Measurements from ENCODE around the gene NCOA3. TPM values are rescaled to one million over a fixed set of nuclear protein-coding genes. Genes with fewer than 3 reads are reported as not detected.

The NCOA3 gene
- polyA plus RNA-seq, 1 of the 3 experiments (the other 2 are of a cell fraction) = 5.8 TPM

GRCh38 chr20:47669152-47669425 lies 167.4 kb downstream of the NCOA3 start:
- H3K27me3 ChIP-seq (ENCODE audit: insufficient read depth) = no peaks in the 10 kb centered on the region
- peaks cover under 1 to 2% of the 10 kb centered on the region in 2 experiments; a peak in 2 of 4 replicates for H3K4me1 ChIP-seq (ENCODE audit: control insufficient read depth in 1 of 2, insufficient read depth in 2 of 2, low read depth in 1 of 2, low read length in 1 of 2)
- no peak for TF ChIP-seq NFIC (IDR thresholded peaks at IDR 0.05; ENCODE audit: borderline replicate concordance)
- no peak for TF ChIP-seq FOXJ3 (CRISPR knock-in tag; IDR thresholded peaks at IDR 0.05)
- TF ChIP-seq TCF12 (IDR thresholded peaks at IDR 0.05) = no peak
- TF ChIP-seq POLR2AphosphoS5 (IDR thresholded peaks at IDR 0.05; ENCODE audit: low read depth, low read length) = no peak
- no peak for TF ChIP-seq JUND (IDR thresholded peaks at IDR 0.05)
- TF ChIP-seq RAD21 (IDR thresholded peaks at IDR 0.05; ENCODE audit: low read length) = no peak
- TF ChIP-seq EP300 (IDR thresholded peaks at IDR 0.05; ENCODE audit: borderline replicate concordance in 1 of 2, low read depth in 1 of 2, low read length in 1 of 2) = no peak
- TF ChIP-seq REST (IDR thresholded peaks at IDR 0.05; ENCODE audit: low read depth, low read length) = no peak
- TF ChIP-seq NRF1 (IDR thresholded peaks at IDR 0.05; ENCODE audit: low read depth, low read length) = no peak
- TF ChIP-seq USF2 (IDR thresholded peaks at IDR 0.05; ENCODE audit: borderline replicate concordance, low read depth, low read length) = no peak
- no peak for TF ChIP-seq EZH2phosphoT487 (IDR thresholded peaks at IDR 0.05; ENCODE audit: borderline replicate concordance, low read depth)
- TF ChIP-seq FOSL2 (IDR thresholded peaks at IDR 0.05; ENCODE audit: borderline replicate concordance, low read depth) = no peak
- no peak for TF ChIP-seq MXI1 (IDR thresholded peaks at IDR 0.05; ENCODE audit: low read depth, low read length)
- TF ChIP-seq RXRA (IDR thresholded peaks at IDR 0.05; ENCODE audit: borderline replicate concordance, low read depth) = no peak
- TF ChIP-seq PBX3 (IDR thresholded peaks at IDR 0.05) = no peak
- TF ChIP-seq, protein P1, sequence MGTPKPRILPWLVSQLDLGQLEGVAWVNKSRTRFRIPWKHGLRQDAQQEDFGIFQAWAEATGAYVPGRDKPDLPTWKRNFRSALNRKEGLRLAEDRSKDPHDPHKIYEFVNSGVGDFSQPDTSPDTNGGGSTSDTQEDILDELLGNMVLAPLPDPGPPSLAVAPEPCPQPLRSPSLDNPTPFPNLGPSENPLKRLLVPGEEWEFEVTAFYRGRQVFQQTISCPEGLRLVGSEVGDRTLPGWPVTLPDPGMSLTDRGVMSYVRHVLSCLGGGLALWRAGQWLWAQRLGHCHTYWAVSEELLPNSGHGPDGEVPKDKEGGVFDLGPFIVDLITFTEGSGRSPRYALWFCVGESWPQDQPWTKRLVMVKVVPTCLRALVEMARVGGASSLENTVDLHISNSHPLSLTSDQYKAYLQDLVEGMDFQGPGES (IDR thresholded peaks at IDR 0.05; ENCODE audit: low read depth, low read length) = no peak
- TF ChIP-seq CHD2 (IDR thresholded peaks at IDR 0.05; ENCODE audit: low read length, partially characterized antibody) = no peak
- TF ChIP-seq CTCF (IDR thresholded peaks at IDR 0.05) = no peak
- no peak for TF ChIP-seq SMC3 (IDR thresholded peaks at IDR 0.05; ENCODE audit: low read depth, low read length)
- H3K79me2 ChIP-seq (ENCODE audit: insufficient read depth) = no peaks in the 10 kb centered on the region
- no peak overlapping the region for H3K4me2 ChIP-seq
- no peak for DNase-seq
- H3K36me3 ChIP-seq (replicated peaks in 1 of 2; ENCODE audit: control insufficient read depth in 1 of 2, insufficient read depth in 2 of 2, low read length in 1 of 2) = peaks cover 0 to 5% of the 10 kb centered on the region in 2 experiments
- no peaks in the 10 kb centered on the region for H4K20me1 ChIP-seq (ENCODE audit: insufficient read depth)
- no peak overlapping the region for H3K4me3 ChIP-seq (ENCODE audit: low read depth in 2 of 2, low read length in 1 of 2)
- no peak overlapping the region for H3K9ac ChIP-seq
- no peaks in the 10 kb centered on the region for H3F3A ChIP-seq (replicated peaks; ENCODE audit: insufficient read depth)
- H3K9me3 ChIP-seq = no peaks in the 10 kb centered on the region
- POLR2A ChIA-PET = no interaction called here
- no peaks in the 10 kb centered on the region for H3K9me2 ChIP-seq
- no peak overlapping the region for H3K27ac ChIP-seq (ENCODE audit: low read depth in 2 of 2, low read length in 1 of 2)
- CTCF ChIA-PET = interaction anchor here (0.8 to 24.9 kb wide), 4 partner anchors 9 to 954 kb away, joined by 3 to 437 read pairs (median 4); no protein-coding TSS in a partner anchor
- H2AFZ ChIP-seq (ENCODE audit: low read depth) = no peak overlapping the region
- 90% methylated on average over 5 of the region's 8 CpGs for WGBS (ENCODE audit: low lambda C conversion rate)

Data from SK-N-SH (cell line).